ENCODE measurements around the gene CARD19.

CARD19 gene

DNA sequence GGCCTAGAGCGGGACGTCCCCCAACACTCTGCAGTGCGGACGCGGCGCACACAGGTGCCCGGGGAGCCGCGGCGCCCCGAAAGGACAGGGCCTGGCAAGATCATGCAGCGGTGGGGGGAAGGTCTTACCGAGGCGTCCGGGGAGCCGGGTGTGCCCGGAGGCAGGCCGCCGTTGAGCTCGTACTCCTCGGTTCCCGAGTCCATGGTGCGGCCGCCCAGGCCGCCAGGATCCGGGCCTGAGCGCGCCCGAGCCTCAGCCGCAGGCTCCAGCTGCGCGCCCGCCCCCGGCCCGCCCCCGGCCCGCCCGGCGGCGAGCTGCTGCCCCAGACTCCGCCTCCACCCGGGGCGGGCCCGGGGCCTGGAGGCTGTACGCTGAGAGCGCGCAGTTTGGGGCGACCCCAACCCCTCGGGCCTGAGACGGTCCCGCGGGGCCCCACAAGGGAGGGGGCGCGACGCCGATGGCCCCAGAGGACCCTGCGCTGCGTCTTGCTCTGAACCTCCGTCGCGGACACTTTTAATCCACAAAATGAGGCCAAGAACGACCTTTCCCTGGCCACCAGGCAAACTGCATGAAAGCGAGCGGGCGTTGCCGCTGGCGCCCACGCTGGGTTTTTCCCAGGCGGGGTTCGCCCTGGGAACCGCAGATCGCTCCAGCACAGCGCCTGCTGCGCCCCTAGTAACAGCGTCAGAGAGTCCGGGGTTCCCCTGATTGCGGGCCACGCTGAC, 38.2 kb downstream of the CARD19 start, which contains the start of gene NINJ1 (continued):
- TF ChIP-seq, protein P1, sequence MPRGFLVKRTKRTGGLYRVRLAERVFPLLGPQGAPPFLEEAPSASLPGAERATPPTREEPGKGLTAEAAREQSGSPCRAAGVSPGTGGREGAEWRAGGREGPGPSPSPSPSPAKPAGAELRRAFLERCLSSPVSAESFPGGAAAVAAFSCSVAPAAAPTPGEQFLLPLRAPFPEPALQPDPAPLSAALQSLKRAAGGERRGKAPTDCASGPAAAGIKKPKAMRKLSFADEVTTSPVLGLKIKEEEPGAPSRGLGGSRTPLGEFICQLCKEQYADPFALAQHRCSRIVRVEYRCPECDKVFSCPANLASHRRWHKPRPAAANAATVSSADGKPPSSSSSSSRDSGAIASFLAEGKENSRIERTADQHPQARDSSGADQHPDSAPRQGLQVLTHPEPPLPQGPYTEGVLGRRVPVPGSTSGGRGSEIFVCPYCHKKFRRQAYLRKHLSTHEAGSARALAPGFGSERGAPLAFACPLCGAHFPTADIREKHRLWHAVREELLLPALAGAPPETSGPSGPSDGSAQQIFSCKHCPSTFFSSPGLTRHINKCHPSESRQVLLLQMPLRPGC (tag by site-specific recombination; IDR thresholded peaks at IDR 0.05), result 0 out of 2 replicates have a peak, but pooled peaks have one; percentile 14
- no peak for TF ChIP-seq ZNF654 (tag by site-specific recombination; IDR thresholded peaks at IDR 0.05; ENCODE audit: low read depth)
- TF ChIP-seq SP7 (tag by site-specific recombination; IDR thresholded peaks at IDR 0.05), result peak; percentile 3; the same call in 1 of the 2 replicates
- TF ChIP-seq ZNF48 (tag by site-specific recombination; IDR thresholded peaks at IDR 0.05), result no peak
- no peak for TF ChIP-seq MZF1 (tag by site-specific recombination; IDR thresholded peaks at IDR 0.05; ENCODE audit: borderline replicate concordance)
- no peak for TF ChIP-seq ZNF211 (tag by site-specific recombination; IDR thresholded peaks at IDR 0.05; ENCODE audit: low read depth)
- no peak for TF ChIP-seq YY2 (tag by site-specific recombination; IDR thresholded peaks at IDR 0.05)
- no peak for TF ChIP-seq ZNF843 (tag by site-specific recombination; IDR thresholded peaks at IDR 0.05)
- TF ChIP-seq ZNF701 (tag by site-specific recombination; IDR thresholded peaks at IDR 0.05), result no peak
- no peak for TF ChIP-seq ZNF223 (tag by site-specific recombination; IDR thresholded peaks at IDR 0.05)
- TF ChIP-seq ZNF791 (tag by site-specific recombination; IDR thresholded peaks at IDR 0.05), result no peak
- TF ChIP-seq, protein P2, sequence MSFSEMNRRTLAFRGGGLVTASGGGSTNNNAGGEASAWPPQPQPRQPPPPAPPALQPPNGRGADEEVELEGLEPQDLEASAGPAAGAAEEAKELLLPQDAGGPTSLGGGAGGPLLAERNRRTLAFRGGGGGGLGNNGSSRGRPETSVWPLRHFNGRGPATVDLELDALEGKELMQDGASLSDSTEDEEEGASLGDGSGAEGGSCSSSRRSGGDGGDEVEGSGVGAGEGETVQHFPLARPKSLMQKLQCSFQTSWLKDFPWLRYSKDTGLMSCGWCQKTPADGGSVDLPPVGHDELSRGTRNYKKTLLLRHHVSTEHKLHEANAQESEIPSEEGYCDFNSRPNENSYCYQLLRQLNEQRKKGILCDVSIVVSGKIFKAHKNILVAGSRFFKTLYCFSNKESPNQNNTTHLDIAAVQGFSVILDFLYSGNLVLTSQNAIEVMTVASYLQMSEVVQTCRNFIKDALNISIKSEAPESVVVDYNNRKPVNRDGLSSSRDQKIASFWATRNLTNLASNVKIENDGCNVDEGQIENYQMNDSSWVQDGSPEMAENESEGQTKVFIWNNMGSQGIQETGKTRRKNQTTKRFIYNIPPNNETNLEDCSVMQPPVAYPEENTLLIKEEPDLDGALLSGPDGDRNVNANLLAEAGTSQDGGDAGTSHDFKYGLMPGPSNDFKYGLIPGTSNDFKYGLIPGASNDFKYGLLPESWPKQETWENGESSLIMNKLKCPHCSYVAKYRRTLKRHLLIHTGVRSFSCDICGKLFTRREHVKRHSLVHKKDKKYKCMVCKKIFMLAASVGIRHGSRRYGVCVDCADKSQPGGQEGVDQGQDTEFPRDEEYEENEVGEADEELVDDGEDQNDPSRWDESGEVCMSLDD (tag by site-specific recombination; IDR thresholded peaks at IDR 0.05), result peak; percentile 4; the same call in 1 of the 2 replicates
- TF ChIP-seq, protein P3, sequence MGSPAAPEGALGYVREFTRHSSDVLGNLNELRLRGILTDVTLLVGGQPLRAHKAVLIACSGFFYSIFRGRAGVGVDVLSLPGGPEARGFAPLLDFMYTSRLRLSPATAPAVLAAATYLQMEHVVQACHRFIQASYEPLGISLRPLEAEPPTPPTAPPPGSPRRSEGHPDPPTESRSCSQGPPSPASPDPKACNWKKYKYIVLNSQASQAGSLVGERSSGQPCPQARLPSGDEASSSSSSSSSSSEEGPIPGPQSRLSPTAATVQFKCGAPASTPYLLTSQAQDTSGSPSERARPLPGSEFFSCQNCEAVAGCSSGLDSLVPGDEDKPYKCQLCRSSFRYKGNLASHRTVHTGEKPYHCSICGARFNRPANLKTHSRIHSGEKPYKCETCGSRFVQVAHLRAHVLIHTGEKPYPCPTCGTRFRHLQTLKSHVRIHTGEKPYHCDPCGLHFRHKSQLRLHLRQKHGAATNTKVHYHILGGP (tag by site-specific recombination; IDR thresholded peaks at IDR 0.05), result no peak
- TF ChIP-seq SETDB1 (IDR thresholded peaks at IDR 0.05; ENCODE audit: insufficient read length, low read length), result no peak
- TF ChIP-seq, protein P4, sequence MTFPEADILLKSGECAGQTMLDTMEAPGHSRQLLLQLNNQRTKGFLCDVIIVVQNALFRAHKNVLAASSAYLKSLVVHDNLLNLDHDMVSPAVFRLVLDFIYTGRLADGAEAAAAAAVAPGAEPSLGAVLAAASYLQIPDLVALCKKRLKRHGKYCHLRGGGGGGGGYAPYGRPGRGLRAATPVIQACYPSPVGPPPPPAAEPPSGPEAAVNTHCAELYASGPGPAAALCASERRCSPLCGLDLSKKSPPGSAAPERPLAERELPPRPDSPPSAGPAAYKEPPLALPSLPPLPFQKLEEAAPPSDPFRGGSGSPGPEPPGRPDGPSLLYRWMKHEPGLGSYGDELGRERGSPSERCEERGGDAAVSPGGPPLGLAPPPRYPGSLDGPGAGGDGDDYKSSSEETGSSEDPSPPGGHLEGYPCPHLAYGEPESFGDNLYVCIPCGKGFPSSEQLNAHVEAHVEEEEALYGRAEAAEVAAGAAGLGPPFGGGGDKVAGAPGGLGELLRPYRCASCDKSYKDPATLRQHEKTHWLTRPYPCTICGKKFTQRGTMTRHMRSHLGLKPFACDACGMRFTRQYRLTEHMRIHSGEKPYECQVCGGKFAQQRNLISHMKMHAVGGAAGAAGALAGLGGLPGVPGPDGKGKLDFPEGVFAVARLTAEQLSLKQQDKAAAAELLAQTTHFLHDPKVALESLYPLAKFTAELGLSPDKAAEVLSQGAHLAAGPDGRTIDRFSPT (tag by site-specific recombination; IDR thresholded peaks at IDR 0.05), result no peak
- no peak for TF ChIP-seq REPIN1 (tag by site-specific recombination; IDR thresholded peaks at IDR 0.05; ENCODE audit: low read depth)
- no peak for TF ChIP-seq ZNF132 (tag by site-specific recombination; IDR thresholded peaks at IDR 0.05; ENCODE audit: borderline replicate concordance)
- no peak for TF ChIP-seq MEIS1 (CRISPR knock-in tag; IDR thresholded peaks at IDR 0.05; ENCODE audit: borderline replicate concordance)
- no peak for TF ChIP-seq ZNF366 (tag by site-specific recombination; conservative IDR thresholded peaks at IDR 0.05)
- TF ChIP-seq, protein P5, sequence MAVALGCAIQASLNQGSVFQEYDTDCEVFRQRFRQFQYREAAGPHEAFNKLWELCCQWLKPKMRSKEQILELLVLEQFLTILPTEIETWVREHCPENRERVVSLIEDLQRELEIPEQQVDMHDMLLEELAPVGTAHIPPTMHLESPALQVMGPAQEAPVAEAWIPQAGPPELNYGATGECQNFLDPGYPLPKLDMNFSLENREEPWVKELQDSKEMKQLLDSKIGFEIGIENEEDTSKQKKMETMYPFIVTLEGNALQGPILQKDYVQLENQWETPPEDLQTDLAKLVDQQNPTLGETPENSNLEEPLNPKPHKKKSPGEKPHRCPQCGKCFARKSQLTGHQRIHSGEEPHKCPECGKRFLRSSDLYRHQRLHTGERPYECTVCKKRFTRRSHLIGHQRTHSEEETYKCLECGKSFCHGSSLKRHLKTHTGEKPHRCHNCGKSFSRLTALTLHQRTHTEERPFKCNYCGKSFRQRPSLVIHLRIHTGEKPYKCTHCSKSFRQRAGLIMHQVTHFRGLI (tag by site-specific recombination; IDR thresholded peaks at IDR 0.05), result peak; percentile 6; the same call in 1 of the 2 replicates
- TF ChIP-seq GLI4 (tag by site-specific recombination; IDR thresholded peaks at IDR 0.05), result no peak
- TF ChIP-seq SP3 (tag by site-specific recombination; IDR thresholded peaks at IDR 0.05), result peak; percentile 71
- TF ChIP-seq PRDM1 (tag by site-specific recombination; IDR thresholded peaks at IDR 0.05), result no peak
- TF ChIP-seq ZFHX2 (tag by site-specific recombination; conservative IDR thresholded peaks at IDR 0.05), result peak; percentile 66
- peak; percentile 76 for TF ChIP-seq ZNF335 (tag by site-specific recombination; conservative IDR thresholded peaks at IDR 0.05)
- TF ChIP-seq HOXC10 (CRISPR knock-in tag; IDR thresholded peaks at IDR 0.05), result no peak
- TF ChIP-seq, protein P6, sequence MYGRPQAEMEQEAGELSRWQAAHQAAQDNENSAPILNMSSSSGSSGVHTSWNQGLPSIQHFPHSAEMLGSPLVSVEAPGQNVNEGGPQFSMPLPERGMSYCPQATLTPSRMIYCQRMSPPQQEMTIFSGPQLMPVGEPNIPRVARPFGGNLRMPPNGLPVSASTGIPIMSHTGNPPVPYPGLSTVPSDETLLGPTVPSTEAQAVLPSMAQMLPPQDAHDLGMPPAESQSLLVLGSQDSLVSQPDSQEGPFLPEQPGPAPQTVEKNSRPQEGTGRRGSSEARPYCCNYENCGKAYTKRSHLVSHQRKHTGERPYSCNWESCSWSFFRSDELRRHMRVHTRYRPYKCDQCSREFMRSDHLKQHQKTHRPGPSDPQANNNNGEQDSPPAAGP (tag by site-specific recombination; IDR thresholded peaks at IDR 0.05), result no peak
- no peak for TF ChIP-seq PRDM6 (tag by site-specific recombination; IDR thresholded peaks at IDR 0.05)

Data from HEK293 (cell line).